IMR-90 (cell line): ENCODE results near the gene ANO7.

Source experiments
- BHLHE40 ChIP-seq: fragments of 150-350 bp; IDR thresholded peaks from 2 replicates; pipeline ENCODE4 v1.6.1; 2016; ENCODE audit warnings: mild to moderate bottlenecking, low read depth, low read length
- CEBPB ChIP-seq: IDR thresholded peaks from 2 replicates; pipeline ENCODE4 v1.6.1; 2012; ENCODE audit warnings: low read depth, low read length, improper control_type of control experiment
- CHD1 ChIP-seq: IDR thresholded peaks from 2 replicates; pipeline ENCODE4 v1.6.1; 2012; ENCODE audit warnings: low read depth, low read length, improper control_type of control experiment
- CTCF ChIP-seq: conservative IDR thresholded peaks from 2 replicates; pipeline ENCODE4 v1.5.1; 2012; ENCODE audit warnings: mild to moderate bottlenecking, low read depth, low read length, improper control_type of control experiment
- ELK1 ChIP-seq: fragments of 150-350 bp; IDR thresholded peaks from 2 replicates; pipeline ENCODE4 v1.6.1; 2016; ENCODE audit warnings: low read depth, mild to moderate bottlenecking, low read length, moderate library complexity, borderline replicate concordance
- MAFK ChIP-seq: IDR thresholded peaks from 2 replicates; pipeline ENCODE4 v1.6.1; 2012; ENCODE audit warnings: low read depth, low read length, improper control_type of control experiment
- MAZ ChIP-seq: IDR thresholded peaks from 2 replicates; pipeline ENCODE4 v1.6.1; 2012; ENCODE audit warnings: low read depth, mild to moderate bottlenecking, low read length, improper control_type of control experiment, moderate library complexity, borderline replicate concordance
- MXI1 ChIP-seq: IDR thresholded peaks from 2 replicates; pipeline ENCODE4 v1.6.1; 2012; ENCODE audit warnings: low read depth, mild to moderate bottlenecking, low read length, moderate library complexity, borderline replicate concordance
- POLR2A ChIP-seq: IDR thresholded peaks from 2 replicates; pipeline ENCODE4 v1.6.1; 2012; ENCODE audit warnings: mild to moderate bottlenecking, low read depth, low read length
- RAD21 ChIP-seq: IDR thresholded peaks from 2 replicates; pipeline ENCODE4 v1.6.1; 2012; ENCODE audit warnings: low read length, improper control_type of control experiment
- RCOR1 ChIP-seq: IDR thresholded peaks from 2 replicates; pipeline ENCODE4 v1.6.1; 2012; ENCODE audit warnings: mild to moderate bottlenecking, low read length, improper control_type of control experiment; ENCODE audit not compliant: insufficient replicate concordance
- RFX5 ChIP-seq: IDR thresholded peaks from 2 replicates; pipeline ENCODE4 v1.8.0; 2012; ENCODE audit warnings: low read depth, mild to moderate bottlenecking, low read length, moderate library complexity
- SMC3 ChIP-seq: fragments of 150-350 bp; IDR thresholded peaks from 2 replicates; pipeline ENCODE4 v1.6.1; 2016; ENCODE audit warnings: low read depth, mild to moderate bottlenecking, antibody characterized with exemption, low read length, moderate library complexity
- USF2 ChIP-seq: fragments of 150-350 bp; IDR thresholded peaks from 2 replicates; pipeline ENCODE4 v1.6.1; 2017; ENCODE audit warnings: mild to moderate bottlenecking, antibody characterized with exemption, low read length, low read depth

- TF ChIP-seq CTCF (no peak), MXI1 (no peak), CEBPB (no peak), POLR2A (no peak), MAFK (no peak), ELK1 (no peak), SMC3 (no peak), RAD21 (no peak), RFX5 (no peak), USF2 (no peak), CHD1 (no peak), MAZ (no peak), BHLHE40 (peak; percentile 62), RCOR1 (no peak)
Measured at GRCh38 chr2:241157841-241158545, 30.5 kb upstream of the ANO7 start.
